HL-60 (cell line): Measurements from ENCODE around the gene JARID2.
A peak's percentile ranks its signal among the peaks of the same experiment; 100 is the strongest.

Experiments used
- DNase-seq, 2 experiments: peaks; one replicate each; pipeline ENCODE4 v3.0.0-alpha.2; 2010 to 2020; ENCODE audit warnings: low read depth in 1 of 2, low spot score in 1 of 2
- H3K27ac ChIP-seq: fragments of 250-450 bp; sonication (Bioruptor Pico); replicated peaks from 2 replicates; pipeline ENCODE4 v1.5.1; 2020; ENCODE audit warnings: mild to moderate bottlenecking, moderate library complexity
- H3K27me3 ChIP-seq: fragments of 250-450 bp; sonication (Bioruptor Pico); 2 replicates; pipeline ENCODE4 v1.5.1; 2021; ENCODE audit warnings: mild to moderate bottlenecking, moderate library complexity; ENCODE audit not compliant: insufficient read depth, poor library complexity, severe bottlenecking
- H3K4me3 ChIP-seq: replicated peaks from 2 replicates; pipeline ENCODE4 v1.5.1; 2011; ENCODE audit warnings: mild to moderate bottlenecking, control low read depth, low read length; ENCODE audit not compliant: insufficient read depth
- GABPA ChIP-seq: IDR thresholded peaks from 2 replicates; pipeline ENCODE4 v1.6.1; 2012; ENCODE audit warnings: low read depth
- POLR2AphosphoS5 ChIP-seq: IDR thresholded peaks from 2 replicates; pipeline ENCODE4 v1.6.1; 2012; ENCODE audit warnings: low read depth
- SPI1 ChIP-seq: IDR thresholded peaks from 2 replicates; pipeline ENCODE4 v1.6.1; 2012; ENCODE audit warnings: low read depth, mild to moderate bottlenecking, borderline replicate concordance
- TF ChIP-seq, protein P1 (sequence below): IDR thresholded peaks from 2 replicates; pipeline ENCODE4 v1.6.1; 2012; ENCODE audit warnings: low read depth; ENCODE audit not compliant: insufficient replicate concordance
- TF ChIP-seq, protein P2 (sequence below): IDR thresholded peaks from one replicate; pipeline ENCODE4 v1.5.1; 2011; ENCODE audit warnings: low read length, control low read depth, inconsistent platforms; ENCODE audit not compliant: insufficient read depth

JARID2 gene

DNA sequence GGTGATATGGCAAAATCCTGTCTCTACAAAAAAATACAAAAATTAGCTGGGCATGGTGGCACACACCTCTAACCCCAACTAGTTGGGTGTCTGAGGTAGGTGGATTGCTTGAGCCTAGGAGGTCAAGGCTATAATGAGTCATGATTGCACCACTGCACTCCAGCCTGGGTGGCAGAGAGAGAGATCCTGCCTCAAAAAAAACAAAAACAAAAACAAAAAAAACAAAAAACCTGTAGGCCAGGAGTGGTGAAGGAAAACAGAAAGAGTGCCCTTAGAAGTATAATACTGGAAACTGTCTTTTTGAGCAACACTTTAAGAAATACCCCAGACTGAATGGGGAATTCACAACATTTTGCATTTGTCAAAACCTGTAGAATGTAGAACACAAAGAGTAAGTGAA lies 85.3 kb downstream of the JARID2 start:
- H3K27ac ChIP-seq = peak overlapping the region; percentile 30
- TF ChIP-seq POLR2AphosphoS5 (no peak), GABPA (no peak), SPI1 (no peak)
- TF ChIP-seq, protein P1, sequence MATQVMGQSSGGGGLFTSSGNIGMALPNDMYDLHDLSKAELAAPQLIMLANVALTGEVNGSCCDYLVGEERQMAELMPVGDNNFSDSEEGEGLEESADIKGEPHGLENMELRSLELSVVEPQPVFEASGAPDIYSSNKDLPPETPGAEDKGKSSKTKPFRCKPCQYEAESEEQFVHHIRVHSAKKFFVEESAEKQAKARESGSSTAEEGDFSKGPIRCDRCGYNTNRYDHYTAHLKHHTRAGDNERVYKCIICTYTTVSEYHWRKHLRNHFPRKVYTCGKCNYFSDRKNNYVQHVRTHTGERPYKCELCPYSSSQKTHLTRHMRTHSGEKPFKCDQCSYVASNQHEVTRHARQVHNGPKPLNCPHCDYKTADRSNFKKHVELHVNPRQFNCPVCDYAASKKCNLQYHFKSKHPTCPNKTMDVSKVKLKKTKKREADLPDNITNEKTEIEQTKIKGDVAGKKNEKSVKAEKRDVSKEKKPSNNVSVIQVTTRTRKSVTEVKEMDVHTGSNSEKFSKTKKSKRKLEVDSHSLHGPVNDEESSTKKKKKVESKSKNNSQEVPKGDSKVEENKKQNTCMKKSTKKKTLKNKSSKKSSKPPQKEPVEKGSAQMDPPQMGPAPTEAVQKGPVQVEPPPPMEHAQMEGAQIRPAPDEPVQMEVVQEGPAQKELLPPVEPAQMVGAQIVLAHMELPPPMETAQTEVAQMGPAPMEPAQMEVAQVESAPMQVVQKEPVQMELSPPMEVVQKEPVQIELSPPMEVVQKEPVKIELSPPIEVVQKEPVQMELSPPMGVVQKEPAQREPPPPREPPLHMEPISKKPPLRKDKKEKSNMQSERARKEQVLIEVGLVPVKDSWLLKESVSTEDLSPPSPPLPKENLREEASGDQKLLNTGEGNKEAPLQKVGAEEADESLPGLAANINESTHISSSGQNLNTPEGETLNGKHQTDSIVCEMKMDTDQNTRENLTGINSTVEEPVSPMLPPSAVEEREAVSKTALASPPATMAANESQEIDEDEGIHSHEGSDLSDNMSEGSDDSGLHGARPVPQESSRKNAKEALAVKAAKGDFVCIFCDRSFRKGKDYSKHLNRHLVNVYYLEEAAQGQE = no peak
- TF ChIP-seq, protein P2, sequence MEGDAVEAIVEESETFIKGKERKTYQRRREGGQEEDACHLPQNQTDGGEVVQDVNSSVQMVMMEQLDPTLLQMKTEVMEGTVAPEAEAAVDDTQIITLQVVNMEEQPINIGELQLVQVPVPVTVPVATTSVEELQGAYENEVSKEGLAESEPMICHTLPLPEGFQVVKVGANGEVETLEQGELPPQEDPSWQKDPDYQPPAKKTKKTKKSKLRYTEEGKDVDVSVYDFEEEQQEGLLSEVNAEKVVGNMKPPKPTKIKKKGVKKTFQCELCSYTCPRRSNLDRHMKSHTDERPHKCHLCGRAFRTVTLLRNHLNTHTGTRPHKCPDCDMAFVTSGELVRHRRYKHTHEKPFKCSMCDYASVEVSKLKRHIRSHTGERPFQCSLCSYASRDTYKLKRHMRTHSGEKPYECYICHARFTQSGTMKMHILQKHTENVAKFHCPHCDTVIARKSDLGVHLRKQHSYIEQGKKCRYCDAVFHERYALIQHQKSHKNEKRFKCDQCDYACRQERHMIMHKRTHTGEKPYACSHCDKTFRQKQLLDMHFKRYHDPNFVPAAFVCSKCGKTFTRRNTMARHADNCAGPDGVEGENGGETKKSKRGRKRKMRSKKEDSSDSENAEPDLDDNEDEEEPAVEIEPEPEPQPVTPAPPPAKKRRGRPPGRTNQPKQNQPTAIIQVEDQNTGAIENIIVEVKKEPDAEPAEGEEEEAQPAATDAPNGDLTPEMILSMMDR = no peak
- no peak overlapping the region for H3K4me3 ChIP-seq
- H3K27me3 ChIP-seq = no peaks in the 10 kb centered on the region
- peak; percentile 49 to 67 for DNase-seq

DNA sequence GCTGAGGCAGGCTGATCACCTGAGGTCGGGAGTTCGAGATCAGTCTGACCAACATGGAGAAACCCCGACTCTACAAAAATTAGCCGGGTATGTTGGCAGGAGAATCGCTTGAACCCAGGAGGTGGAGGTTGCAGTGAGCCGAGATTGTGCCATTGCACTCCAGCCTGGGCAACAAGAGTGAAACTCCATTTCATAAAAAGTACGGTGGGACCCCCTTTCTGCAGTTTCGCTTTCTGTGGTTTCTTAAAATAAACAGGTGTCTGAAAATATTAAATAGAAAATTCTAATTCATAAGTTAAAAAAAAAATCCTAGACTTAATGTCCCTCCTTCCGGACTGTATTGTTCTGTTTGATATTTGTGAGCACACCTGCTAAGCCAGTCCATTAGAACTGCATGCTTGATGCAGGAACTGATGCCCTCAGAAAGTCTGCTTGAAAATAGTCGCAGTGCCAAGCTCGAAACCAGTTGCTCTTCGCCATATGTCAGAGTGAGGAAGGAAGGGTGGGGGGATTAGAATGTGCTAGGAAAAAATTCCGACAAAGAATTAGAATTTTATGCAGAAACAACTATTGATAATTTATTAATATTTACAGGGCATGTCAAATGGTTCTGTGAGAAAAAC lies 85.9 kb downstream of the JARID2 start:
- TF ChIP-seq, protein P1 = no peak
- no peak for TF ChIP-seq POLR2AphosphoS5
- TF ChIP-seq SPI1 = no peak
- TF ChIP-seq GABPA = no peak
- TF ChIP-seq, protein P2 = no peak
- H3K27ac ChIP-seq = peak overlapping the region; percentile 30
- no peak for DNase-seq

DNA sequence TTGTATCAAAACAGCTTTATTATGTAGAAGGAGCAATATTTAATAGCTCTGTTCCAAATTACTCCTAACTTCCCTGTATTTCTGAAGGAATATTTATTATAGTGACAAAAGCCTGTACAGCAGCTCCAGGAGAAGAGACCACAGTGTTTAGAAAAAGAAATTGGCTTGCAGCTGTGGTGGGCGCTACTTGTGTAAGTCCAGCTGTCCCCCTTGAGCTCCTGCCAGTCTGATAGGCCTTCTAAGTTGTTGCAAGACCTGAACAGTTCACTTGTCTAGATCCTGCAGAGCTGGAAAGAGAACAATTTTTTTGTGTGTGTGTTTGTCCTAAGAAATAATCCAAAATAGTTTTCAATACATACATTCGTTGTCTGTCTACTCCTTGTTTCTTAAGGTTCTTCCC lies 86.6 kb downstream of the JARID2 start:
- TF ChIP-seq POLR2AphosphoS5 (no peak), SPI1 (no peak), GABPA (no peak)
- TF ChIP-seq, protein P1 = no peak
- TF ChIP-seq, protein P2 = no peak
- H3K27ac ChIP-seq = no peak overlapping the region
- H3K4me3 ChIP-seq = no peak overlapping the region
- H3K27me3 ChIP-seq = no peaks in the 10 kb centered on the region
- DNase-seq = no peak

More for the DNA sequence above, 85.9 kb downstream of the JARID2 start:
- no peaks in the 10 kb centered on the region for H3K27me3 ChIP-seq
- no peak overlapping the region for H3K4me3 ChIP-seq
